Activated naive CD4-positive, alpha-beta T cell (primary cell): ENCODE measurements around the gene UNC119.
"Not testable (repeated sequence)": the region's sequence is repeated elsewhere in the genome, so short reads cannot be mapped to it uniquely, and the experiment has no call there.

ENCODE experiments used
- DNase-seq, 4 experiments: peaks; one replicate each; lab custom pipeline; 2025; lab: John Stamatoyannopoulos, UW

UNC119 gene

GRCh38 chr17:28552176-28552999 lies at the start of gene UNC119:
Gene UNC119, minus strand, starts transcription at chr17:28552624. Its CDS starts 67 bp downstream, at chr17:28552557.
- DNase-seq = peak in 3 of 4 experiments; percentile 37 to 77 (median 60)

GRCh38 chr17:28599311-28600184 lies 47.1 kb upstream of the UNC119 start:
- DNase-seq = peak in 3 of 4 experiments; percentile 33 to 57 (median 53)

- peak; percentile 82 to 95 (median 90) for DNase-seq
These were observed 46.4 kb upstream of the UNC119 start, which contains the start of gene SPAG5 for GRCh38 chr17:28598799-28599310. Gene SPAG5, minus strand, starts transcription at chr17:28599025. Its CDS starts 79 bp downstream, at chr17:28598946.

- no peak for DNase-seq
These were observed 46.0 kb upstream of the UNC119 start for GRCh38 chr17:28598389-28598788.

- DNase-seq = no peak
These were observed 45.4 kb upstream of the UNC119 start for GRCh38 chr17:28597606-28598383.

- DNase-seq = no peak
These were observed 39.8 kb upstream of the UNC119 start for GRCh38 chr17:28592260-28592659.

GRCh38 chr17:28585851-28586250 lies 33.4 kb upstream of the UNC119 start:
- no peak for DNase-seq

- no peak for DNase-seq
These were observed 32.0 kb upstream of the UNC119 start for GRCh38 chr17:28584434-28584833.

- DNase-seq = no peak
These were observed 30.1 kb upstream of the UNC119 start for GRCh38 chr17:28582513-28582912.

- DNase-seq = no peak
These were observed 28.5 kb upstream of the UNC119 start for GRCh38 chr17:28580959-28581358.

GRCh38 chr17:28579526-28579925 lies 27.1 kb upstream of the UNC119 start:
- DNase-seq = no peak

- DNase-seq = no peak
These were observed 26.1 kb upstream of the UNC119 start for GRCh38 chr17:28578246-28579195.

GRCh38 chr17:28577466-28577824 lies 25.0 kb upstream of the UNC119 start:
- DNase-seq = no peak

GRCh38 chr17:28576758-28577465 lies 24.5 kb upstream of the UNC119 start, which contains the start of gene ALDOC:
Gene ALDOC, minus strand, starts transcription at chr17:28576895. Its CDS starts 1,363 bp downstream, at chr17:28575532.
- peak; percentile 78 to 98 (median 90) for DNase-seq

- not testable (repeated sequence) for DNase-seq
These were observed 23.6 kb upstream of the UNC119 start for GRCh38 chr17:28576016-28576415.

- DNase-seq = no peak
These were observed 22.8 kb upstream of the UNC119 start for GRCh38 chr17:28575126-28575795.

- no peak for DNase-seq
These were observed 22.1 kb upstream of the UNC119 start for GRCh38 chr17:28574526-28574925.

GRCh38 chr17:28573966-28574480 lies 21.6 kb upstream of the UNC119 start:
- DNase-seq = no peak

GRCh38 chr17:28573521-28573920 lies 21.1 kb upstream of the UNC119 start:
- no peak for DNase-seq
